B cell (primary cell): ENCODE results near the gene LDB3.

Experiments used
- CTCF ChIP-seq: fragments of 200-600 bp; IDR thresholded peaks from one replicate; pipeline ENCODE4 v1.8.0; 2022; ENCODE audit warnings: antibody characterized with exemption, mild to moderate bottlenecking
- EZH2 ChIP-seq: IDR thresholded peaks from 2 replicates; pipeline ENCODE4 v1.6.1; 2012; ENCODE audit warnings: borderline replicate concordance, low read depth, mild to moderate bottlenecking, moderate library complexity, low read length; ENCODE audit not compliant: insufficient read depth, poor library complexity, severe bottlenecking

GRCh38 chr10:86729677-86730076 is 61.4 kb downstream of the LDB3 start:
- no peak for TF ChIP-seq CTCF
- TF ChIP-seq EZH2: no peak
